CD4-positive, alpha-beta T cell (primary cell): Measurements from ENCODE around the gene GRK4. TPM values are rescaled to one million over a fixed set of nuclear protein-coding genes. Genes with fewer than 3 reads are reported as not detected.

Source experiments
- ATAC-seq: fragments of 200-7000 bp; cut with Tn5 transposase; one replicate; pipeline ENCODE4 v1.10.0; 2022; ENCODE audit warnings: mild to moderate bottlenecking; ENCODE audit not compliant: poor library complexity
- CTCF ChIA-PET: fragments of 350-600 bp; sonication (Branson Sonifier 250); formaldehyde crosslinking; loops from one replicate; lab custom pipeline; 2021; ENCODE audit warnings: antibody characterized with exemption, inconsistent platforms; lab: Charles Lee
- POLR2A ChIA-PET: fragments of 350-600 bp; sonication (Branson Sonifier 250); formaldehyde crosslinking; loops from one replicate; lab custom pipeline; 2021; ENCODE audit warnings: antibody characterized with exemption, inconsistent platforms; lab: Charles Lee
- DNase-seq, 14 experiments: peaks; one replicate each; pipeline ENCODE4 v3.0.0-alpha.2; 2013 to 2020; ENCODE audit warnings: mixed read lengths in 2 of 14
- H3K27ac ChIP-seq, 2 donors: one replicate each; pipeline versions ENCODE4 v1.5.1 to v1.7.0; 2013; ENCODE audit warnings: low read length in 2 of 2, low read depth in 1 of 2, mild to moderate bottlenecking in 1 of 2
- H3K27me3 ChIP-seq, 2 experiments: 1 replicate in 1 of 2; 2 replicates in 1 of 2; pipeline versions ENCODE4 v1.6.1 to v1.7.0; 2013; ENCODE audit warnings: low read length in 2 of 2, control low read depth in 1 of 2, mild to moderate bottlenecking in 1 of 2, moderate library complexity in 1 of 2; ENCODE audit not compliant: insufficient read depth in 2 of 2, control insufficient read depth in 1 of 2
- H3K36me3 ChIP-seq: one replicate; pipeline ENCODE4 v1.6.1; 2013; ENCODE audit warnings: low read length, control low read depth; ENCODE audit not compliant: insufficient read depth
- H3K4me1 ChIP-seq: one replicate; pipeline ENCODE4 v1.6.1; 2013; ENCODE audit warnings: low read length, control low read depth; ENCODE audit not compliant: insufficient read depth
- H3K4me3 ChIP-seq: one replicate; pipeline ENCODE4 v1.5.1; 2013; ENCODE audit warnings: mild to moderate bottlenecking, low read length, moderate library complexity
- H3K9me3 ChIP-seq, 2 experiments: 1 replicate in 1 of 2; 2 replicates in 1 of 2; pipeline versions ENCODE4 v1.6.1 to v1.7.0; 2013; ENCODE audit warnings: low read length in 2 of 2, mild to moderate bottlenecking in 2 of 2, control low read depth in 1 of 2, moderate library complexity in 1 of 2; ENCODE audit not compliant: control insufficient read depth in 1 of 2, insufficient read depth in 1 of 2
- H3K27ac Mint-ChIP-seq: one replicate; pipeline ENCODE4 v1.8.0; 2020; ENCODE audit warnings: mixed read lengths
- H3K27me3 Mint-ChIP-seq: one replicate; pipeline ENCODE4 v1.8.0; 2021; ENCODE audit warnings: mixed read lengths
- H3K36me3 Mint-ChIP-seq: one replicate; pipeline ENCODE4 v1.8.0; 2021; ENCODE audit warnings: low read depth, mixed read lengths
- H3K4me1 Mint-ChIP-seq: one replicate; pipeline ENCODE4 v1.8.0; 2021; ENCODE audit warnings: low read depth, mixed read lengths
- H3K4me3 Mint-ChIP-seq: one replicate; pipeline ENCODE4 v1.8.0; 2020; ENCODE audit warnings: mild to moderate bottlenecking, mixed read lengths
- H3K9me3 Mint-ChIP-seq: one replicate; pipeline ENCODE4 v1.8.0; 2020; ENCODE audit warnings: mixed read lengths
- CTCF ChIP-seq: fragments of 200-600 bp; IDR thresholded peaks from one replicate; pipeline ENCODE4 v1.8.0; 2022; ENCODE audit warnings: antibody characterized with exemption, mild to moderate bottlenecking
- intact Hi-C, 2 experiments: fragments of 100-400 bp; cut with DNase I in 1 of 2; cut with micrococcal nuclease in 1 of 2; formaldehyde crosslinking; loops; one replicate each; pipeline versions ENCODE4 v1.15.1 to v1.9.0; 2023 to 2025; cut with DNase I, micrococcal nuclease
- total RNA-seq, 174 experiments: library from RNA in 2 of 174; stranded (reverse) in 2 of 174; gene quantifications; one replicate each; pipeline ENCODE4 v1.2.3 and lab custom pipeline; 2021 to 2026

GRK4 gene
- total RNA-seq, 2 experiments from 2014 or later: 1.2 to 1.8 TPM

- H3K27me3 Mint-ChIP-seq: no peaks in the 10 kb centered on the region
- H3K4me3 ChIP-seq: no peak overlapping the region
- H3K36me3 ChIP-seq: no peaks in the 10 kb centered on the region
- intact Hi-C loops: no loop called here
- DNase-seq: no peak
- no peak for ATAC-seq
- no peaks in the 10 kb centered on the region for H3K36me3 Mint-ChIP-seq
- no peaks in the 10 kb centered on the region for H3K4me1 Mint-ChIP-seq
- no peak overlapping the region for H3K4me3 Mint-ChIP-seq
- no peaks in the 10 kb centered on the region for H3K4me1 ChIP-seq
- ChIA-PET CTCF (no interaction called here), POLR2A (no interaction called here)
- H3K9me3 Mint-ChIP-seq: no peaks in the 10 kb centered on the region
- no peak for TF ChIP-seq CTCF
- no peak overlapping the region for H3K27ac ChIP-seq
- no peaks in the 10 kb centered on the region for H3K9me3 ChIP-seq
- H3K27ac Mint-ChIP-seq: no peak overlapping the region
- H3K27me3 ChIP-seq: no peaks in the 10 kb centered on the region
Measured at GRCh38 chr4:2994917-2995316, 31.5 kb downstream of the GRK4 start.

- TF ChIP-seq CTCF: no peak
- H3K27ac ChIP-seq: no peak overlapping the region
- H3K9me3 ChIP-seq: no peaks in the 10 kb centered on the region
- intact Hi-C loops: no loop called here
- Mint-ChIP-seq H3K36me3 (no peaks in the 10 kb centered on the region), H3K27ac (no peak overlapping the region), H3K27me3 (no peaks in the 10 kb centered on the region), H3K4me3 (no peak overlapping the region), H3K9me3 (no peaks in the 10 kb centered on the region), H3K4me1 (no peaks in the 10 kb centered on the region)
- H3K36me3 ChIP-seq: no peaks in the 10 kb centered on the region
- no peak for DNase-seq
- no peak overlapping the region for H3K4me3 ChIP-seq
- CTCF ChIA-PET: no interaction called here
- POLR2A ChIA-PET: interaction anchor here (0.6 kb wide), 1 partner anchor 17 kb away, joined by 3 read pairs; no protein-coding TSS in a partner anchor
- H3K4me1 ChIP-seq: no peaks in the 10 kb centered on the region
- H3K27me3 ChIP-seq: no peaks in the 10 kb centered on the region
- no peak for ATAC-seq
Measured at GRCh38 chr4:2995546-2996265, 32.3 kb downstream of the GRK4 start.

- ATAC-seq: no peak
- POLR2A ChIA-PET: interaction anchor here (0.6 kb wide), 1 partner anchor 18 kb away, joined by 3 read pairs; no protein-coding TSS in a partner anchor
- H3K27ac ChIP-seq: no peak overlapping the region
Measured at GRCh38 chr4:2996415-2996814, 33.0 kb downstream of the GRK4 start.

More at GRCh38 chr4:2996415-2996814, 33.0 kb downstream of the GRK4 start:
- no peaks in the 10 kb centered on the region for H3K27me3 ChIP-seq
- H3K4me3 ChIP-seq: no peak overlapping the region
- DNase-seq: no peak
- no peak for TF ChIP-seq CTCF
- Mint-ChIP-seq H3K36me3 (no peaks in the 10 kb centered on the region), H3K27ac (no peak overlapping the region), H3K9me3 (no peaks in the 10 kb centered on the region), H3K27me3 (no peaks in the 10 kb centered on the region), H3K4me1 (no peaks in the 10 kb centered on the region), H3K4me3 (no peak overlapping the region)
- intact Hi-C loops: no loop called here
- CTCF ChIA-PET: no interaction called here
- no peaks in the 10 kb centered on the region for H3K4me1 ChIP-seq
- no peaks in the 10 kb centered on the region for H3K9me3 ChIP-seq
- no peaks in the 10 kb centered on the region for H3K36me3 ChIP-seq
